HG02759 (cell line): Measurements from ENCODE around the gene CA12.
"Not testable (repeated sequence)": the region's sequence is repeated elsewhere in the genome, so short reads cannot be mapped to it uniquely, and the experiment has no call there.

ENCODE experiments used
- ATAC-seq: cut with Tn5 transposase; IDR thresholded peaks from one replicate; pipeline ENCODE4 v1.9.1; 2021; ENCODE audit warnings: mild to moderate bottlenecking, moderate library complexity; ENCODE audit not compliant: unreplicated experiment

The CA12 gene

GRCh38 chr15:63339006-63339766 is 42.5 kb downstream of the CA12 start:
- ATAC-seq: no peak

- no peak for ATAC-seq
Measured at GRCh38 chr15:63338170-63338569, 43.5 kb downstream of the CA12 start.

GRCh38 chr15:63337046-63337445 is 44.6 kb downstream of the CA12 start:
- ATAC-seq: no peak

DNA sequence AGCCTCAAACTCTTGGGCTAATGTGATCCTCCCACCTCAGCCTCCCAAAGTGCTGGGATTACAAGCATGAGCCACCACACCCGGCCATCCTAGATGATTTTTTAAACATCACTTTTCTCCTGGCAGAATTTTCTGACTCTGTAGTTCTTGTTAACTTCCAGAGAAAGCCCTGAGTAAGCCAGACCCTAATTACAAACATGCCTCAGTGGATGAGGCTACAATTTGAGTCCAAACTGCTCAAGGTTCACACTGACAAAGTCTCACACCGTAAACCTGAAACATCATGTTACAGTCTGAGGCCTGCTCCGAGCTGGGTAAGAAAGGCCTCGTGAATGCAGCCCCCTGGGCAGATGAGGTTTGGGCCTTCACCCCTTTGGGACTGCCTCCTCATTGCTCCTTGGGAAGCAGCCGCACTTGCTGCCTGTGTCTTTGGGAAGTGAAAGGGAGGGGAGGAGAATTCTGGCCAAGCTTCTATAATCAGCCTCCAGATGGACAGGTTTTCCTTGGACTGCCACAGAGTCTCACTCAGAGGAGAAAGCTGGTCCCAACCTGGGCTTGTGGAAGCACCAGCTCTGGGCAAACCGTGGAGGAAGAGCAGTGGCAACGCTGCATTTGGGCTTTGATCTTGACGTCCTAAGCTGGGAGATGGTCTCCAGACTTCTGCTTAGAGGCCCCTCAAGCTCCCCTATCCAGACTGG is 46.0 kb downstream of the CA12 start:
- ATAC-seq: no peak

GRCh38 chr15:63334821-63335220 is 46.8 kb downstream of the CA12 start:
- ATAC-seq: no peak

- no peak for ATAC-seq
Measured at GRCh38 chr15:63332367-63333124, 49.1 kb downstream of the CA12 start.

GRCh38 chr15:63331456-63331855 is 50.2 kb downstream of the CA12 start:
- ATAC-seq: no peak

DNA sequence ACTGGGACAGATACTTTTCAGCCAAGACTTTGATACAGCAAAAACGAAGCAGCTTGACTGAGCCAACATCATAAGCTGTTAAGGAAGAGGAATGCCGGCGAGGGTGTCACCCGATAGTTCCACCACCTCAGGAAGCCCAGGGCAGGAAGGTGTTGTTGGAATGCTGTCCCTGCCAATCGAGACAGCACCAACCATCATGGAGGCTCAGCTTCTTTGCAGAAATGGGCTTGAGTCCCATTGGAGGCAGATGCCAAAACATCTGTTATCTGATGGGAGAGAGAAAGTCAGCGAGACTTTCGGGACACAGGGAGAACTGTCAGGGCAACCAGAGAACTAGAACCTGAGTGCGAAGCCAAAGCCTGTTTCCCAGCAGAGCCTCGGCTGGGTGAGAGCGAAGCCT is 50.7 kb downstream of the CA12 start:
- no peak for ATAC-seq

DNA sequence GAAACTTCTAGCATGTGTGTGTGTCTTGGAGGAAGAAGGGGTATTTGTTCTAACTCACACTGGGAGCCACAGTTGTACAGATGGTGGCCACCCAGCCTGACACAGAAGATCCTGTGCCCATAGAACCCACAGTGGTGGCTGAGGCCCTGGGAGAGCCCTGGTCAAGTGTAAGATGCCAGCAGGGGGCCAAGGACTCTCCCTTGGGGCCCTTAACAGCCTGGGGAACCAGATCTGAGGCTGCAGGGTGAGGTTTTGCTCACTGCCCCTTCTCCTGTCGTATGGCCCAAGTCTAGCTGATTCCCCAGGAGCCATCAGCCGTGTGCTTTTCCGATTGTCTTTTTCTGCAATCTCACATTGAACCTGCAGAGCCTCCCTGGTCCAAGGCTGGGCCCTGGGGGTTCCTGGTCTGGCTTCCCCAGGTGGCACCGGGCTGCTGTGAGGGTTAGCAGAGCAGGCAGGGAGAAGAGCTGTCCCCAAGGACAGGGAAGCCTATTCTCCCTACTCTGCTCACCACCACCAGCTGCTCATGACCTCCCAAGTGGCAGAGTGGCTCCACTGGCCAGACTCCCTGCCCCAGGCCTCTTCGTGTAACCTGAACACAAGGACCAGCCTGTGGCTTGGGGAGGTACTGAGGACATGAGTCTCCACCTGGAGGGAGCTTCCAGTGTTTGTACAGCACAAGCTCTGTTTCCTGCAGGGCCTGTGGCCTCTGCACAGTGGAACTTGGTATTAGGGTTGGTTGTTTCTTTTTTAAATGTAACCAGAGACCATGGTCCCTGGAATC is 51.9 kb downstream of the CA12 start:
- no peak for ATAC-seq

GRCh38 chr15:63327648-63328421 is 53.8 kb downstream of the CA12 start:
- ATAC-seq: no peak

DNA sequence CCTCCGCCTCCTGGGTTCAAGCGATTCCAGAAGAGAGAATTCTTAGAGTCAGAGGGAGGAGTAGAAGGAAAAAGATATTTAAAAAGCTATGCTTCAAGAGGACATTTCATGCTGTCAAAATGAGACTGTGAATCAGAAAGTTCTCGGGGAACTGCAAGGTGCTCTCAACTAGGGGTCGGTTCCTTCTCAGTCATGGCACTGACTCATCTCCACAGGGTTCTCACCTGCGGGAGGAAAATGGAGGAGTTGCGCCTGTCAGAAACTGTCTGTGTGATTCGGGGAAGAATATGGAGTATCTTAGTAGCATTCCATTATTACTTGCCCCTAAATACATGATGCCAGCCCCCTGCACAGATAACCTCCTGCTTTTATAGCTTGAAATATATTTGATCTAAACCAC is 56.9 kb downstream of the CA12 start:
- ATAC-seq: no peak

DNA sequence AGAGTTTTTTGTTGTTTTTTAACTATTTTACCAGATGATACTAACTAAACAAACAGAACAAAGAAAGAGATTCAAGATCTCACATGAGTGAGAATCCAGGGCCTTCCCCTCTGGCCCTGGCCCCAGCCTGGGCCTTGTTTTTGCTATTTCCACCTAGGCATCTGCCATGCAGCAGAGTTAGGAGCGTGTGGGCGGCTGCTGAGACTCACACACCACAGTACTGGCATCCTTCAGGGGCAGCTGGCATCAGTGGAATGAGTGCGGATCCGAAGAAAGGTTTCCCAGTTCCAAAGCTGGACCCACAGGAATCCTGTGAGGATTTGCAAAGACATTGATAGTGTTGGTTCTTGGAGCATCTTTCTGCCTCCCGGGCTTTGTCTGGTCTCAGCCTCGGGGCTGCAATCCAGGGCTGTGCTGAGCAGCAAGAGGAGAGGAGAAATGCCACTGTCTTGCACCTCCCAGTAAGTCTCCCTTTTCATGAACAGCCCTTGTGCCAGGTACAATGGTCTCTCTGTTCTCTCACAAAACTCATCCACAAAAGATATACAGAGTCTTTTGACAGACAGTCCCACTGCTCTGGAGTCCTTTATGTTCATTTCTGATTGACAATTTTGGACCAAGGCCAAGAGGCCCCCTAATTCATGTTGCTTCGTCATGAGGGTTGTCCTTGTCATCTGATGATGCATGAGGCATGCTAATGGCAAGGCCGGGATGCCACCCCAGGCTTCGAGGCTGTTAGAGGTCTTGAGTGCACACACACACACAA is 57.7 kb downstream of the CA12 start:
- ATAC-seq: no peak

- no peak for ATAC-seq
Measured at GRCh38 chr15:63322541-63322940, 59.1 kb downstream of the CA12 start.

- ATAC-seq: no peak
Measured at GRCh38 chr15:63321462-63321861, 60.2 kb downstream of the CA12 start.

- not testable (repeated sequence) for ATAC-seq
Measured at GRCh38 chr15:63320981-63321380, 60.7 kb downstream of the CA12 start.

DNA sequence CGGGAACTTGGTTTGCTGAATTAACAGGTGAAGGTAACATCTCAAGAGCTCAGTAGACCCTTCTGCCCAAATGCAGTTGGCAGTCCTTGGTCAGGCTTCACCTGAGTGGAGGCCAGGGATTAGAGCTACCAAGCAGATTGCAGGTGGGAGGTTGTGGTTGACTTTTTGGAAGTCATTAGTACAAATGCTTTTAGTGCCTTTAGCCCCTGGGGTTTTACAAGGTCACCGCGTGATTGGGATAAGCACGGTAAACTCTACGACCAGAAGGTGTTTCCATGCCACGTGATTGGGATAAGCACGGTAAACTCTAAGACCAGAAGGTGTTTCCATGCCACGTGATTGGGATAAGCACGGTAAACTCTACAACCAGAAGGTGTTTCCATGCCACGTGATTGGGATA is 61.2 kb downstream of the CA12 start:
- not testable (repeated sequence) for ATAC-seq

- ATAC-seq: no peak
Measured at GRCh38 chr15:63319065-63319464, 62.6 kb downstream of the CA12 start.

DNA sequence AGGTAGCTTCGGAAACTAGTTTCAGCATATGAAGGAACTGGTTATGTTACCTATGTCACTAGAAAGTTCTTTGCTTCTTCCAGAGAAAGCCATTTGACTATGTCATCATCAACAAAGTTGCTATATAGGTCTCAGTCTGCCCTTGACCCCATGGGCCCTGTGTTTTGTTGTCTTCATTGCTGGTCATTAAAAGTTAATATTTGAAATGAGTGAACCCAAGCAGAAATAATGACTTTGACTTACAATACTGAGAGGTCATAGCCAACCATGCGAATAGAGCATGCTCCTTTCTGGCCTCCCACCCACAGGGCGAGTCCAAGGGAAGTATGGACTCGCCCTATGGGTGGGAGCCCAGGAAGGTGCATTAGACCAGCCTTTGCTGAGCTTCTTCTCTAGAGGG is 63.3 kb downstream of the CA12 start:
- no peak for ATAC-seq

GRCh38 chr15:63314409-63314808 is 67.2 kb downstream of the CA12 start:
- ATAC-seq: no peak

- ATAC-seq: no peak
Measured at GRCh38 chr15:63313825-63314224, 67.8 kb downstream of the CA12 start.
